Epithelial cell of esophagus (primary cell): ENCODE data around the gene PRDM16.

ENCODE experiments used
- DNase-seq: peaks from one replicate; pipeline ENCODE4 v3.0.0; 2010; ENCODE audit warnings: low read depth
- H3K4me3 ChIP-seq: 2 replicates; pipeline ENCODE4 v1.5.1; 2011; ENCODE audit warnings: mild to moderate bottlenecking, low read length, control low read depth
- TF ChIP-seq, protein P1 (sequence below): IDR thresholded peaks from 2 replicates; pipeline ENCODE4 v1.5.1; 2011; ENCODE audit warnings: low read depth, mild to moderate bottlenecking, low read length, control low read depth, inconsistent platforms; ENCODE audit not compliant: insufficient read depth; ENCODE audit errors: missing control alignments

Gene PRDM16

DNA sequence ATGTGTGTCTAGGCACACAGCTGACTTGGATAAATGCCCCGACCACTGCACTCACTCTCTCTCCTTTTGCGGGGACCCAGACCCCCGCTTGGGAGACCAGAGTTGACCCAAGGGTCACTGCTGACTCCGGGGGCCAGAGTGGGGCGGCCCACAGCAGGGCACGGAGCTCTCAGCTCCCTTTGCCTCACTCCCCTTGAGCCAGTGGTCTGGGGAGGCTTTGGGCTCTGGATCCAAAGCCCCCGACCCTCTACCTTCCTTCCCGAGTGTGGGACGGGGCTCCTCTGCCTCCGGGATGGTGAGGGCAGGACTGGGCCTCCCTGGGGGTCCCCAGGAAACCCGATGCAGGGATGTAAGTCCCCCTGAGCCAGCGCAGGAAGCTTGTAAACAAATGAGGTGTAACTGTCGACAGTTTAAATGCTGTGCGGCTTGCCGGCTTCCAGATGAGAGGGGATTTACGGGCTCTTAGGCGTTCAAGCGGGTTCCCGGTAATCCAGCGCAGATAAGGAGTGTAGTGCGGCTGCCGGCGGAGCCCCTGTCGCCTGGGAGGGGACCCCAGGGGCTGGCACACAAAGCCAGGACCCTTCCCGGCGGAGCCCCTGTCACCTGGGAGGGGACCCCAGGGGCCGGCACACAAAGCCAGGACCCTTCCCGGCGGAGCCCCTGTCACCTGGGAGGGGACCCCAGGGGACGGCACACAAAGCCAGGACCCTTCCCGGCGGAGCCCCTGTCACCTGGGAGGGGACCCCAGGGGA is 40.3 kb upstream of the PRDM16 start:
- DNase-seq = no peak
- TF ChIP-seq, protein P1, sequence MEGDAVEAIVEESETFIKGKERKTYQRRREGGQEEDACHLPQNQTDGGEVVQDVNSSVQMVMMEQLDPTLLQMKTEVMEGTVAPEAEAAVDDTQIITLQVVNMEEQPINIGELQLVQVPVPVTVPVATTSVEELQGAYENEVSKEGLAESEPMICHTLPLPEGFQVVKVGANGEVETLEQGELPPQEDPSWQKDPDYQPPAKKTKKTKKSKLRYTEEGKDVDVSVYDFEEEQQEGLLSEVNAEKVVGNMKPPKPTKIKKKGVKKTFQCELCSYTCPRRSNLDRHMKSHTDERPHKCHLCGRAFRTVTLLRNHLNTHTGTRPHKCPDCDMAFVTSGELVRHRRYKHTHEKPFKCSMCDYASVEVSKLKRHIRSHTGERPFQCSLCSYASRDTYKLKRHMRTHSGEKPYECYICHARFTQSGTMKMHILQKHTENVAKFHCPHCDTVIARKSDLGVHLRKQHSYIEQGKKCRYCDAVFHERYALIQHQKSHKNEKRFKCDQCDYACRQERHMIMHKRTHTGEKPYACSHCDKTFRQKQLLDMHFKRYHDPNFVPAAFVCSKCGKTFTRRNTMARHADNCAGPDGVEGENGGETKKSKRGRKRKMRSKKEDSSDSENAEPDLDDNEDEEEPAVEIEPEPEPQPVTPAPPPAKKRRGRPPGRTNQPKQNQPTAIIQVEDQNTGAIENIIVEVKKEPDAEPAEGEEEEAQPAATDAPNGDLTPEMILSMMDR = no peak
- no peak overlapping the region for H3K4me3 ChIP-seq

DNA sequence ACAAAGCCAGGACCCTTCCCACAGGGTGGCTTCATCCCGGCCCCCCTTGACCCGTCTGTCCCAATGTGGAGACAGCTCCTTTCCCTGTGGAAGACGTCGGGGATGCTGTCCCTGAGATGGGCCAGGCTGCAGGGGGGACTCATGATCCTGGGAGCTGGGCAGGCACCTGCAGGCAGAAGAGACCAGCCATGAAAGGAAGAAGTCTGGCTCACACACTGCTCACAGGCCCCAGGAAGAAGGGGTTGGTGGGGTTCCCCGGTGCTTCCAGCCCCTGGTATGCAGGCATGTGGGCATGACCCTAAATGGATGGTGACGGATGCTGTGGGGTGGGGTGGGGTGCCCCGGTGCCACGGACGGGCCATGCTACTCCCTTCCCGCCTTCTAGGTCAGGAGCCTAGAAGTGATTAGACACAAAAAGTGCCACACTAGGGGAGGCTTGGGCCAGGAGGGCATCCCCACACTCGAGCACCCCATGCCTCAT is 39.5 kb upstream of the PRDM16 start:
- TF ChIP-seq, protein P1 = no peak
- DNase-seq = no peak
- H3K4me3 ChIP-seq = no peak overlapping the region

DNA sequence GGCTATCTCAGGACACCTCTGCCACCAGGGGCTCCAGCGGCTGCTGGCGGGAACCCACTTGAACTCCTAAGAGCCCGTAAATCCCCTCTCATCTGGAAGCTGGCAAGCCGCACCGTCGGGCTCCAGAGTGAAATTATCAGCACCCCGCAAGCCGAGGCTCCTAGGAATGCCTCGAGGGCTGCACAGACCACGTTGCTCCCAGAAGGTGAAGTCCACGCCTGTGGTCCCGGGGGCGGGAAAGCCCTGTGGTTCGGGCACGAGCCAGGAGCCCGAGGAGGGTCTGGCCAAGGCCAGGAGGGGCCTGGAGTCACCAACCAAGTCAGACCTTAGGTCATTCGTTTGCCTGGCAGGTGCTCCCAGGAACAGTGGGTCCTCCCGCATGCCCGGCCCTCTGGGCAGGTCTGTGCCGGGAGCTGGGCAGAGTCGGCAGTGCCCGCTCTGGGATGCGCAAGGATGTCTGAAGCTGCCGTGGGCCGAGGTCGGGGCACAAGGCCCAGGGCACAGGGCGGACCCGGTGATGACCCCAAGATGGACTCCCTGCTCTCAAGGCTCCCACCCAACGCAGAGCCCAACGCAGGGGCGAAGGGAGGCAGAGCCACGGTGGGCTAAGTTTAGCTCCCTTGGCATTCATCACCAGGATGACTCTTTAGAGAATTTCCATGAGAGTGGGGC is 38.9 kb upstream of the PRDM16 start:
- TF ChIP-seq, protein P1 = no peak
- no peak overlapping the region for H3K4me3 ChIP-seq
- no peak for DNase-seq

DNA sequence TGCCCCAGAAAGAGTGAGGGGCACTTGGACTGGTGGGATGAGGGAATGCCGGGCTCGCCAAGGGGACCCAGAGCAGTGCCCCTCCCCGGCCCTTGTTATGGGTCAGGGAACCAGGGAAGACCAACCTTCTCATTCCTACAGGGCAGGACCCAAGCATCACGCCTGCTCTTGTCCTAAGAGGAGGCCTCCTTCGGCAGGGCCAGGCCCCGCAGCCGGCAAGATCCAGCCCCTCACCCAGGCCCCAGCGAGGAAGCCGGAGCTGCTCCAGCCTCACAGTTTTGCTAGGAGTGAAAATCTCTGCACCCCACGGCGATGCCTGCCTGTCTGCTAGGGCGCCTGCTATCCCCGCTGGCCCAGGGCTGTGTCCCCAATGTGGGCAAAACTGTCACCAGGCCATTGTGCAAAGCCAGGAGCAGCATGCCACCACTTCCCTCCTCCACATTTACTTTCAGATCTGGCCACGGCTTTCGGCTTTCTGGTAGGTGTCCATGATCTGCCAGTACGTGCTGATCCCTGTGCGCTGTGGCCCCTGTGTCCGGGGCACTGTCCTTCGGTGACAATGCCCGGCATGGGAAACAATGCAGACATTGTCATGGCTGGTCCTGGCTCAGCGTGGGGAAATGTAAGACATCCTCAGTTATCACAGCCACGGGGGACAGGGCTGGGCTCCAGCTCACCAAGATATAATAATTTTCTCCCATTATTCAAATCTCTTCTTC is 38.2 kb upstream of the PRDM16 start:
- TF ChIP-seq, protein P1 = no peak
- DNase-seq = no peak
- no peak overlapping the region for H3K4me3 ChIP-seq

DNA sequence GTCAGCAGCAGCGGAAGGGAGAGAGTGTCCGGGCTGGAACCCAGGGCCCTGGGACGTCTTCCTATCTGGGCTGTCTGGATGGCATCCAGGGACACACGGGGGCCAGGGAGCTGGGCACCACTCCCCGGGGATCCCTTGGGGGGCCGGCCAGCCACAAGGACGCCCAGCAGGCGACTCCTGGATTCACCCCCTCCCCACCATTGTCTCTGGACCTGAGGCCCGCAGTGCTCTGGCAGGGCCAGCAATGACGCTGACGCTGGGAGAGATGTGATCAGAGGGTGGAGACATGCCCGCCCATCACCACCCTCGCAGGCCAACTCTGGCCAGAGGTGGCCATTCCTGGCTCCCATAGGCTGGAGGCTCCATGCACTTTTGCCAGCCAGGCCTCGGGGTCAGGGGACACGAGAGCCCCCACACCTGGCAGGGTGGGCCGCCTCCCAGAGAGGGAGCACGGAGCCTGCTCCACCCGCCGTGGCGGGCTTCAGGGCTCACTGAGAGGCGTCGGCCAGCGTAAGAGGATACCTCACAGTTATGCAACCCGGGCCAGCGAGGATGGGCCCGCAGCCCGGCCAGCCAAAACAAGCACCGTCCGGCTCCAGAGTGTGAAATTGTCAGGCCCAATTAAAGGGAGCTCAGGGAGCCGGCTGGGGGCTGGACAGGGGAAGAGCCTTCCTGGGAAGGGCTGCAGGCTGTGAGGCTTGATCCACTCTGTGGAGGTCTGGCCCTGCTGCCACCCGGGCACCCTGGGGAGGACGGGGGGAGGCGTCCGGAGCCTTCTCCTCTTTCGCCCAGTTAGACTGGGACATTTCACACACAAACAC is 37.4 kb upstream of the PRDM16 start:
- TF ChIP-seq, protein P1 = no peak
- H3K4me3 ChIP-seq = no peak overlapping the region
- no peak for DNase-seq

DNA sequence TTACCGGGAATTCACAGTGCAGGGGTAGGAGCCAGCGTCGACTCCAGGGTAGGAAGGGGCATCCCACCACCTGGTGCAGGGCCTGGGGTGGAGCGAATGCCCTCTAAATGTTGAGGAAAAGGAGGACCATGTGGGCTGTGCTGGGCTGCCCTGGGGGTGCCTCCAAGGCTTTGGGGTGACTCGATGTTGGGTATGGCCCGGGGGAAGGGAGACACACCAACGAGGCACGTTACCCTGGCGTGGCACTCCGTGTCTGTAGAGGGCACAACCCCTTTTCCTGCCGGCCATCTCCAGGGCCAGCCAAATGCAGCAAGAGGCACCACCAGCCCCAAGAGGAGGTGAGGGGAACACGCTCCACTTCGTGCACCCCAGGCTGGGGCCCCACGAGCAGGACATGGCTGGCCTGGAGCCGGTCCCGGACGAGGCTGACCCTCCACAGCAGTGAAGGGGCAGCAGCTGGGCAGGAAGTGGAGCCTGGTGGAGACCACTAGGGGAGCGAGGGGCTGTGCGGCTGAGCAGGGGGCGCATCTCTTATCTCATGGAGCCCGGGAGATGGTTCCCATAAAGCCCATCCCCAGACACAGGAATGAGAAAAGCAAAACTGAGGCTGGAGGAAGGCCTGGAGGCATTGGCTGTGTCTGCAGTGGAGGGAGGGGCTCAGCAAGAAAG is 36.5 kb upstream of the PRDM16 start:
- H3K4me3 ChIP-seq = no peak overlapping the region
- TF ChIP-seq, protein P1 = no peak
- no peak for DNase-seq
